IMR-90 (cell line): ENCODE data around the gene CIAO2B. TPM values are rescaled to one million over a fixed set of nuclear protein-coding genes. Genes with fewer than 3 reads are reported as not detected.

ENCODE experiments used
- ATAC-seq: fragments of 200-7000 bp; cut with Tn5 transposase; 2 replicates; pipeline ENCODE4 v1.9.1; 2020; ENCODE audit warnings: low read depth, mild to moderate bottlenecking, moderate library complexity
- BruUV-seq: library from RNA; stranded (reverse); fragments of 400-500 nt; replicated peaks from 2 replicates; lab custom pipeline; 2021; lab: Mats Ljungman, UMichigan
- CTCF ChIA-PET: fragments of 300-600 bp; formaldehyde crosslinking; extraction: SDS; loops from one replicate; lab custom pipeline; 2021; ENCODE audit warnings: antibody characterized with exemption; lab: Yijun Ruan, JAX
- POLR2A ChIA-PET: fragments of 300-600 bp; sonication (Branson Sonifier 250); formaldehyde crosslinking; loops from one replicate; lab custom pipeline; 2022; ENCODE audit warnings: antibody characterized with exemption; ENCODE audit not compliant: unreplicated experiment; lab: Charles Lee
- DNase-seq: peaks from one replicate; pipeline ENCODE4 v3.0.0; 2013
- H2AFZ ChIP-seq: replicated peaks from 2 replicates; pipeline ENCODE3; 2013; ENCODE audit warnings: low read length, mild to moderate bottlenecking; ENCODE audit not compliant: poor library complexity
- H2AK5ac ChIP-seq: 2 replicates; pipeline ENCODE4 v1.6.1; 2013; ENCODE audit warnings: low read depth, low read length, inconsistent platforms
- H2AK9ac ChIP-seq: replicated peaks from 2 replicates; pipeline ENCODE3; 2013; ENCODE audit warnings: mild to moderate bottlenecking, low read depth, low read length, moderate library complexity; ENCODE audit not compliant: poor library complexity
- H2BK120ac ChIP-seq: 2 replicates; pipeline ENCODE4 v1.6.1; 2013; ENCODE audit warnings: low read depth, low read length, inconsistent platforms
- H2BK15ac ChIP-seq: 3 replicates; pipeline ENCODE4 v1.6.1; 2013; ENCODE audit warnings: low read depth, low read length, inconsistent platforms
- H2BK20ac ChIP-seq: 2 replicates; pipeline ENCODE4 v1.6.1; 2013; ENCODE audit warnings: low read depth, mild to moderate bottlenecking, inconsistent platforms, low read length, moderate library complexity
- H2BK5ac ChIP-seq: 2 replicates; pipeline ENCODE4 v1.6.1; 2013; ENCODE audit warnings: mild to moderate bottlenecking, low read depth, low read length, inconsistent platforms; ENCODE audit not compliant: poor library complexity, severe bottlenecking
- H3K14ac ChIP-seq: replicated peaks from 2 replicates; pipeline ENCODE4 v1.6.1; 2013; ENCODE audit warnings: low read depth, low read length, inconsistent platforms
- H3K18ac ChIP-seq: 2 replicates; pipeline ENCODE4 v1.6.1; 2013; ENCODE audit warnings: low read depth, low read length, control low read depth
- H3K23ac ChIP-seq: 2 replicates; pipeline ENCODE4 v1.6.1; 2013; ENCODE audit warnings: low read depth, low read length, inconsistent platforms
- H3K27ac ChIP-seq: 2 replicates; pipeline ENCODE4 v1.5.1; 2013; ENCODE audit warnings: mild to moderate bottlenecking, control low read depth, low read length; ENCODE audit not compliant: insufficient read depth
- H3K27me3 ChIP-seq: 2 replicates; pipeline ENCODE4 v1.6.1; 2013; ENCODE audit warnings: low read length; ENCODE audit not compliant: control insufficient read depth, insufficient read depth
- H3K36me3 ChIP-seq: 2 replicates; pipeline ENCODE4 v1.6.1; 2013; ENCODE audit warnings: low read length, mixed read lengths; ENCODE audit not compliant: control insufficient read depth, insufficient read depth
- H3K4ac ChIP-seq: 2 replicates; pipeline ENCODE4 v1.6.1; 2013; ENCODE audit warnings: low read depth, low read length, inconsistent platforms
- H3K4me1 ChIP-seq: 2 replicates; pipeline ENCODE4 v1.6.1; 2013; ENCODE audit warnings: low read length, mixed read lengths; ENCODE audit not compliant: control insufficient read depth, insufficient read depth
- H3K4me2 ChIP-seq: 2 replicates; pipeline ENCODE4 v1.6.1; 2013; ENCODE audit warnings: low read depth, mild to moderate bottlenecking, control low read depth, low read length, moderate library complexity
- H3K4me3 ChIP-seq: 2 replicates; pipeline ENCODE4 v1.5.1; 2013; ENCODE audit warnings: low read depth, mild to moderate bottlenecking, control low read depth, low read length, moderate library complexity; ENCODE audit not compliant: insufficient read depth
- H3K56ac ChIP-seq: 2 replicates; pipeline ENCODE4 v1.6.1; 2013; ENCODE audit warnings: low read length, inconsistent platforms; ENCODE audit not compliant: insufficient read depth; ENCODE audit errors: extremely low read depth
- H3K79me1 ChIP-seq, 2 experiments: 2 replicates each; pipeline ENCODE4 v1.6.1; 2013; ENCODE audit warnings: low read length in 2 of 2, inconsistent platforms in 1 of 2, low read depth in 1 of 2
- H3K9ac ChIP-seq: 2 replicates; pipeline ENCODE4 v1.6.1; 2013; ENCODE audit warnings: low read depth, low read length, control low read depth
- H3K9me1 ChIP-seq: 2 replicates; pipeline ENCODE4 v1.6.1; 2013; ENCODE audit warnings: low read length, inconsistent platforms; ENCODE audit not compliant: insufficient read depth
- H3K9me3 ChIP-seq: 2 replicates; pipeline ENCODE4 v1.6.1; 2013; ENCODE audit warnings: low read length; ENCODE audit not compliant: control insufficient read depth, insufficient read depth
- H4K20me1 ChIP-seq: 2 replicates; pipeline ENCODE4 v1.6.1; 2013; ENCODE audit warnings: low read length, inconsistent platforms; ENCODE audit not compliant: insufficient read depth
- H4K5ac ChIP-seq: 2 replicates; pipeline ENCODE4 v1.6.1; 2013; ENCODE audit warnings: mild to moderate bottlenecking, low read depth, low read length, control low read depth
- H4K8ac ChIP-seq, 2 experiments: 2 replicates each; pipeline ENCODE4 v1.6.1; 2013; ENCODE audit warnings: low read depth in 2 of 2, low read length in 2 of 2, control low read depth in 1 of 2, inconsistent platforms in 1 of 2
- H4K91ac ChIP-seq: 2 replicates; pipeline ENCODE4 v1.6.1; 2013; ENCODE audit warnings: low read depth, low read length, inconsistent platforms; ENCODE audit not compliant: insufficient read depth
- BHLHE40 ChIP-seq: fragments of 150-350 bp; IDR thresholded peaks from 2 replicates; pipeline ENCODE4 v1.6.1; 2016; ENCODE audit warnings: mild to moderate bottlenecking, low read depth, low read length
- CEBPB ChIP-seq: IDR thresholded peaks from 2 replicates; pipeline ENCODE4 v1.6.1; 2012; ENCODE audit warnings: low read depth, low read length, improper control_type of control experiment
- CHD1 ChIP-seq: IDR thresholded peaks from 2 replicates; pipeline ENCODE4 v1.6.1; 2012; ENCODE audit warnings: low read depth, low read length, improper control_type of control experiment
- POLR2A ChIP-seq: IDR thresholded peaks from 2 replicates; pipeline ENCODE4 v1.6.1; 2012; ENCODE audit warnings: mild to moderate bottlenecking, low read depth, low read length
- RCOR1 ChIP-seq: IDR thresholded peaks from 2 replicates; pipeline ENCODE4 v1.6.1; 2012; ENCODE audit warnings: mild to moderate bottlenecking, low read length, improper control_type of control experiment; ENCODE audit not compliant: insufficient replicate concordance
- RFX5 ChIP-seq: IDR thresholded peaks from 2 replicates; pipeline ENCODE4 v1.8.0; 2012; ENCODE audit warnings: low read depth, mild to moderate bottlenecking, low read length, moderate library complexity
- SMC3 ChIP-seq: fragments of 150-350 bp; IDR thresholded peaks from 2 replicates; pipeline ENCODE4 v1.6.1; 2016; ENCODE audit warnings: low read depth, mild to moderate bottlenecking, antibody characterized with exemption, low read length, moderate library complexity
- WGBS, 2 experiments: methylation state at CpG; one replicate each; pipeline versions ENCODE4 v1.1.5 to v1.1.7; 2013; ENCODE audit warnings: missing lambda C conversion rate in 2 of 2; ENCODE audit not compliant: insufficient read length in 1 of 2; ENCODE audit errors: extremely low coverage in 2 of 2; 5-methylcytosine and 5-hydroxymethylcytosine counted together
- dilution Hi-C: fragments of 300-500 bp; cut with HindIII; formaldehyde crosslinking; loops from one replicate; pipeline ENCODE4 v1.14.3; 2018; ENCODE audit warnings: low sequenced_read_pairs; ENCODE audit not compliant: unreplicated experiment
- in situ Hi-C: fragments of 300-500 bp; cut with MboI; formaldehyde crosslinking; loops from 3 replicates; pipeline ENCODE4 v1.14.3; 2019; ENCODE audit warnings: low sequenced_read_pairs, inconsistent platforms, mixed read lengths
- intact Hi-C: fragments of 100-400 bp; cut with micrococcal nuclease; formaldehyde crosslinking; loops from 2 replicates; pipeline ENCODE4 v1.10.0; 2022
- polyA plus RNA-seq, 3 experiments: library from polyadenylated mRNA; depleted of rRNA; stranded (reverse); fragments of >200 nt; gene quantifications; 2 replicates each; pipeline ENCODE4 v1.2.3, GENCODE V29; 2012; ENCODE audit warnings: low replicate concordance in 1 of 3
- total RNA-seq: library from RNA; depleted of rRNA; stranded (reverse); fragments of >200 nt; gene quantifications from 2 replicates; pipeline ENCODE4 v1.2.3, GENCODE V29; 2012
- TF ChIP-seq, protein P1 (sequence below): conservative IDR thresholded peaks from 2 replicates; pipeline ENCODE4 v1.5.1; 2012; ENCODE audit warnings: mild to moderate bottlenecking, low read depth, low read length, improper control_type of control experiment

The CIAO2B gene
- total and polyA plus RNA-seq, 2 of the 4 experiments (the other 2 are of a cell fraction): 148 to 234 TPM

DNA sequence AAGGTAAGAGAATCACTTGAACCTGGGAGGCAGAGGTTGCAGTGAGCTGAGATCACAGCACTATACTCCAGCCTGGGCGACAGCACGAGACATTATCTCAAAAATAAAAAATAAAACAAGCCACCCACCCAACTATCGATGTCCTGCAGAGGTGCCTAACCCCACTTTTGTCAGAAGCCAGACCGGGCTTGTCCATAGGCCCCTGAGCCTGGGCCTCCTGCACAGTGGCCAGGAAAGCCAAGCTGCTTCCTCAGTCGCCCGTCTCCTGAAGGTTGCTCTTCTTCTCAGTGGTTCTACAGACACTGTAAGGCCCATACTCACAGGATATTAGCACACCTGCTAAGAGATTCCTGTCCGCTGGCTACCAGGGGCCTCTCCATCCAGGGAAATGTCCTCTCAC lies 12.3 kb upstream of the CIAO2B start:
- intact Hi-C loops: no loop called here
- H3K79me1 ChIP-seq: no peaks in the 10 kb centered on the region
- no peak overlapping the region for H3K4ac ChIP-seq
- no peak overlapping the region for H3K9ac ChIP-seq
- H3K36me3 ChIP-seq: peaks cover 25% of the 10 kb centered on the region
- no peak overlapping the region for H2BK5ac ChIP-seq
- ChIA-PET CTCF (no interaction called here), POLR2A (no interaction called here)
- dilution Hi-C loops: no loop called here
- no peaks in the 10 kb centered on the region for H3K9me1 ChIP-seq
- H3K4me3 ChIP-seq: no peak overlapping the region
- no peak overlapping the region for H4K91ac ChIP-seq
- WGBS, 2 experiments: 87% methylated on average over 6 of the region's 7 CpGs; no CpG with 5 or more reads in 1 of the 2 experiments
- in situ Hi-C loops: no loop called here
- no peak overlapping the region for H3K56ac ChIP-seq
- H4K8ac ChIP-seq: no peak overlapping the region
- H2BK15ac ChIP-seq: no peak overlapping the region
- DNase-seq (no peak), ATAC-seq (no peak)
- H3K27me3 ChIP-seq: peaks cover 16% of the 10 kb centered on the region; the same call in 1 of the 2 replicates
- H2BK20ac ChIP-seq: no peak overlapping the region
- no peak overlapping the region for H2AK9ac ChIP-seq
- no peak overlapping the region for H2AK5ac ChIP-seq
- no peak overlapping the region for H3K27ac ChIP-seq
- H3K4me1 ChIP-seq: peaks cover 6% of the 10 kb centered on the region
- peaks cover 2% of the 10 kb centered on the region; the same call in 1 of the 2 replicates for H3K9me3 ChIP-seq
- no peak overlapping the region for H3K14ac ChIP-seq
- H3K23ac ChIP-seq: no peak overlapping the region
- no peak overlapping the region for H4K5ac ChIP-seq
- H2AFZ ChIP-seq: no peak overlapping the region
- no peak overlapping the region for H3K18ac ChIP-seq
- H3K4me2 ChIP-seq: no peak overlapping the region
- TF ChIP-seq SMC3 (no peak), POLR2A (no peak), CEBPB (no peak), RFX5 (no peak), RCOR1 (no peak), BHLHE40 (no peak), CHD1 (no peak)
- TF ChIP-seq, protein P1, sequence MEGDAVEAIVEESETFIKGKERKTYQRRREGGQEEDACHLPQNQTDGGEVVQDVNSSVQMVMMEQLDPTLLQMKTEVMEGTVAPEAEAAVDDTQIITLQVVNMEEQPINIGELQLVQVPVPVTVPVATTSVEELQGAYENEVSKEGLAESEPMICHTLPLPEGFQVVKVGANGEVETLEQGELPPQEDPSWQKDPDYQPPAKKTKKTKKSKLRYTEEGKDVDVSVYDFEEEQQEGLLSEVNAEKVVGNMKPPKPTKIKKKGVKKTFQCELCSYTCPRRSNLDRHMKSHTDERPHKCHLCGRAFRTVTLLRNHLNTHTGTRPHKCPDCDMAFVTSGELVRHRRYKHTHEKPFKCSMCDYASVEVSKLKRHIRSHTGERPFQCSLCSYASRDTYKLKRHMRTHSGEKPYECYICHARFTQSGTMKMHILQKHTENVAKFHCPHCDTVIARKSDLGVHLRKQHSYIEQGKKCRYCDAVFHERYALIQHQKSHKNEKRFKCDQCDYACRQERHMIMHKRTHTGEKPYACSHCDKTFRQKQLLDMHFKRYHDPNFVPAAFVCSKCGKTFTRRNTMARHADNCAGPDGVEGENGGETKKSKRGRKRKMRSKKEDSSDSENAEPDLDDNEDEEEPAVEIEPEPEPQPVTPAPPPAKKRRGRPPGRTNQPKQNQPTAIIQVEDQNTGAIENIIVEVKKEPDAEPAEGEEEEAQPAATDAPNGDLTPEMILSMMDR: no peak
- H2BK120ac ChIP-seq: no peak overlapping the region
- no TSS peak for BruUV-seq
- no peaks in the 10 kb centered on the region for H4K20me1 ChIP-seq
